ENCODE results near the gene TRIM42. TPM values are rescaled to one million over a fixed set of nuclear protein-coding genes. Genes with fewer than 3 reads are reported as not detected.

The TRIM42 gene
- total RNA-seq, result 1 to 10 TPM in 1 of 2 donors, not detected in 1; 1.1 TPM

DNA sequence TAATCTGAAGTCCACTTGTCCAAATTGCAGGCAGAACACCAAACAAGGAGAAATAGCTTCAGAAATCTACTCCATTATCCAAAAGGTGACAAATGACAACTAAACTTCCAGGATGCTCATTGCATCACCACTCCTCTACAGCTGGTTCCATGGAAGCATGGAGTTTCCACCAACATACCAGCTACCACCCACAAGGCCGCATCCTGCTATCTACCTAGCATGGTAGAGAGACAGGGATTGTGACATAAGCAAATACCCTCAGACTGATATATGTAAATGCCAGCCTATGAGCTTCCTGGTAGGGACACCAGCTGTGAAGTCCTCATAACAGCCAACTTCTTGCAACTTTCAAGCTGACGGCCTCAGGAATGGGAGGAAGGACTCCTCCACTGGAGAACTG is at the start of gene TRIM42:
Gene TRIM42 (plus strand): TSS at position 301 of the 400 bp plus-strand sequence. CDS start 166 bp downstream, outside the sequence.
- no peaks in the 10 kb centered on the region for H3K4me1 ChIP-seq (replicated peaks)
- no peaks in the 10 kb centered on the region for H3K9me3 ChIP-seq
- 100% methylated on average over 2 of the region's 2 CpGs for WGBS
- no peaks in the 10 kb centered on the region for H3K36me3 ChIP-seq
- H3K4me3 ChIP-seq, result no peak within 1 kb of the TSS
- intact Hi-C loops (cut with DNase I), result no loop called here
- DNase-seq (ENCODE audit: low spot score), result no peak
- TF ChIP-seq, protein P1, sequence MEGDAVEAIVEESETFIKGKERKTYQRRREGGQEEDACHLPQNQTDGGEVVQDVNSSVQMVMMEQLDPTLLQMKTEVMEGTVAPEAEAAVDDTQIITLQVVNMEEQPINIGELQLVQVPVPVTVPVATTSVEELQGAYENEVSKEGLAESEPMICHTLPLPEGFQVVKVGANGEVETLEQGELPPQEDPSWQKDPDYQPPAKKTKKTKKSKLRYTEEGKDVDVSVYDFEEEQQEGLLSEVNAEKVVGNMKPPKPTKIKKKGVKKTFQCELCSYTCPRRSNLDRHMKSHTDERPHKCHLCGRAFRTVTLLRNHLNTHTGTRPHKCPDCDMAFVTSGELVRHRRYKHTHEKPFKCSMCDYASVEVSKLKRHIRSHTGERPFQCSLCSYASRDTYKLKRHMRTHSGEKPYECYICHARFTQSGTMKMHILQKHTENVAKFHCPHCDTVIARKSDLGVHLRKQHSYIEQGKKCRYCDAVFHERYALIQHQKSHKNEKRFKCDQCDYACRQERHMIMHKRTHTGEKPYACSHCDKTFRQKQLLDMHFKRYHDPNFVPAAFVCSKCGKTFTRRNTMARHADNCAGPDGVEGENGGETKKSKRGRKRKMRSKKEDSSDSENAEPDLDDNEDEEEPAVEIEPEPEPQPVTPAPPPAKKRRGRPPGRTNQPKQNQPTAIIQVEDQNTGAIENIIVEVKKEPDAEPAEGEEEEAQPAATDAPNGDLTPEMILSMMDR (IDR thresholded peaks at IDR 0.05), result no peak
- no peak for TF ChIP-seq POLR2A (IDR thresholded peaks at IDR 0.05)
- TF ChIP-seq POLR2AphosphoS5 (IDR thresholded peaks at IDR 0.05), result no peak
- H3K27me3 ChIP-seq (replicated peaks; ENCODE audit: insufficient read depth), result no peaks in the 10 kb centered on the region
- no peak within 1 kb of the TSS for H3K27ac ChIP-seq

DNA sequence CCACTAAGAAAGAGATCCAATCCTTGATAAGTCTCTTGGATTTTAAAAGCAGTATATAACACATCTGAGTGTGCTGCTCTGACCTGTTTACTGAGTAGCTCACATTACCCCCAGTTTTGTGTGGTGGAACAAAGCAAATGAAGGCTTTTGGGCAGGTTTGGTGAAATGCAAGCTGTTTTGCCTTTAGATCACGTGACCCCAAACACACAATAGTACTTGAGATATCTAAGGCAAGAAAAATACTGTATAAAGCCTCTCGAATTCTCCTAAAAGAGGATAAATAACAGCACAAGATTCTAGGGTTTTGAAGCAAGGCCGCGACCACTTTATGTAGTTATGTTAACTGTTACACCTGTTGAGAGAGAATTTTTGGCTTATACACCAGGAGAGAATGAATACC is 49.3 kb upstream of the TRIM42 start:
- intact Hi-C loops (cut with DNase I), result no loop called here
- no peak for DNase-seq (ENCODE audit: low spot score)
- Histone ChIP-seq H3K27ac (no peak overlapping the region), H3K27me3 (replicated peaks; ENCODE audit: insufficient read depth) (no peaks in the 10 kb centered on the region), H3K9me3 (no peaks in the 10 kb centered on the region), H3K4me1 (replicated peaks) (no peaks in the 10 kb centered on the region), H3K4me3 (no peak overlapping the region), H3K36me3 (no peaks in the 10 kb centered on the region)
- WGBS, result 44% methylated on average over 4 of the region's 4 CpGs
- TF ChIP-seq POLR2AphosphoS5 (IDR thresholded peaks at IDR 0.05), result no peak
- no peak for TF ChIP-seq POLR2A (IDR thresholded peaks at IDR 0.05)
- TF ChIP-seq, protein P1 (IDR thresholded peaks at IDR 0.05), result no peak

- H3K4me1 ChIP-seq (replicated peaks), result no peaks in the 10 kb centered on the region
- DNase-seq (ENCODE audit: low spot score), result no peak
- H3K9me3 ChIP-seq, result no peaks in the 10 kb centered on the region
- no peaks in the 10 kb centered on the region for H3K36me3 ChIP-seq
- H3K27me3 ChIP-seq (replicated peaks; ENCODE audit: insufficient read depth), result no peaks in the 10 kb centered on the region
- intact Hi-C loops (cut with DNase I), result no loop called here
- no peak overlapping the region for H3K4me3 ChIP-seq
- no peak overlapping the region for H3K27ac ChIP-seq
- 85% methylated on average over 3 of the region's 3 CpGs for WGBS
- TF ChIP-seq, protein P1 (IDR thresholded peaks at IDR 0.05), result no peak
- TF ChIP-seq POLR2AphosphoS5 (IDR thresholded peaks at IDR 0.05), result no peak
- no peak for TF ChIP-seq POLR2A (IDR thresholded peaks at IDR 0.05)
Measured at GRCh38 chr3:140629357-140630137, 48.3 kb upstream of the TRIM42 start.

GRCh38 chr3:140630366-140630765 is 47.5 kb upstream of the TRIM42 start:
- Histone ChIP-seq H3K27ac (no peak overlapping the region), H3K4me1 (replicated peaks) (no peaks in the 10 kb centered on the region), H3K27me3 (replicated peaks; ENCODE audit: insufficient read depth) (no peaks in the 10 kb centered on the region), H3K4me3 (no peak overlapping the region), H3K36me3 (no peaks in the 10 kb centered on the region), H3K9me3 (no peaks in the 10 kb centered on the region)
- DNase-seq (ENCODE audit: low spot score), result no peak
- 62% methylated on average over 5 of the region's 5 CpGs for WGBS
- intact Hi-C loops (cut with DNase I), result no loop called here
- TF ChIP-seq, protein P1 (IDR thresholded peaks at IDR 0.05), result no peak
- no peak for TF ChIP-seq POLR2AphosphoS5 (IDR thresholded peaks at IDR 0.05)

DNA sequence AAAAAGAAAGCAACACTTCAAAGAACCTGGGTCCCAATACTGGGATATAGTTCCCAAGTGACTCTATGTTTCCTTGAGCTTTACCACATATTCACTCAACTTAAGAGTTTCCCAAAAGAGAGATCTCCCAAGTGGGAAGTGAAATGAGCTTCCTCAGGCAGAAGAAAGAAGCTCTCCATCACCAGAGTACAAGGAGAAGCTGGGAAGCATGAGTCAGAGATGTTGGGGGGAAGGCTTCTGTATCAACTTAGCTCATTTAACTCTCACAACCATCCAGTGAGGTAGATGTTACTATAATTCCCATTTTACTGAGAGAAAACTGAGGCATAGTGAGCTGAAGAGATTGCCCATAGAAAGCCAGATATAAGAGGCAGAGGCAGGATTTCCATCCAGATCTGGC is 47.0 kb upstream of the TRIM42 start:
- no peaks in the 10 kb centered on the region for H3K9me3 ChIP-seq
- DNase-seq (ENCODE audit: low spot score), result no peak
- no peak overlapping the region for H3K27ac ChIP-seq
- no peaks in the 10 kb centered on the region for H3K27me3 ChIP-seq (replicated peaks; ENCODE audit: insufficient read depth)
- no peak overlapping the region for H3K4me3 ChIP-seq
- TF ChIP-seq POLR2AphosphoS5 (IDR thresholded peaks at IDR 0.05) (no peak), POLR2A (IDR thresholded peaks at IDR 0.05) (no peak)
- TF ChIP-seq, protein P1 (IDR thresholded peaks at IDR 0.05), result no peak
- no peaks in the 10 kb centered on the region for H3K36me3 ChIP-seq
- no peaks in the 10 kb centered on the region for H3K4me1 ChIP-seq (replicated peaks)
- intact Hi-C loops (cut with DNase I), result no loop called here

Data from prostate gland (tissue), 2 donors.